HepG2 (cell line): ENCODE results near the gene SNRPB2. TPM values are rescaled to one million over a fixed set of nuclear protein-coding genes. Genes with fewer than 3 reads are reported as not detected.

Experiments used
- ATAC-seq: fragments of 200-7000 bp; cut with Tn5 transposase; 3 replicates; pipeline ENCODE4 v1.9.1; 2020; ENCODE audit warnings: mild to moderate bottlenecking, moderate library complexity
- BruUV-seq: library from RNA; stranded (reverse); fragments of 400-500 nt; replicated peaks from 2 replicates; lab custom pipeline; 2021; lab: Mats Ljungman, UMichigan
- CTCF ChIA-PET: fragments of 300-600 bp; formaldehyde crosslinking; extraction: SDS; loops from one replicate; lab custom pipeline; 2021; ENCODE audit warnings: low total read pairs, inconsistent platforms, low intra/inter-chr PET ratio; lab: Yijun Ruan, JAX
- POLR2A ChIA-PET: fragments of 350-600 bp; sonication (Branson Sonifier 250); formaldehyde crosslinking; loops from one replicate; lab custom pipeline; 2020; ENCODE audit warnings: antibody characterized with exemption, inconsistent platforms; lab: Yijun Ruan, JAX
- DNase-seq: peaks from one replicate; pipeline ENCODE4 v3.0.0-alpha.2; 2015; ENCODE audit warnings: low spot score
- FAIRE-seq: peaks from 3 replicates; lab custom pipeline; 2011; peaks lifted over from hg19 to GRCh38; lab: Jason Lieb, UNC
- H2AFZ ChIP-seq: one replicate; pipeline ENCODE4 v1.6.1; 2011; ENCODE audit warnings: low read length, inconsistent platforms
- H3K27ac ChIP-seq: fragments of 300-600 bp; 3 replicates; pipeline ENCODE4 v1.8.0; 2011; ENCODE audit warnings: mixed run types, mild to moderate bottlenecking, mixed read lengths, low read length, inconsistent platforms; ENCODE audit not compliant: insufficient read depth; ENCODE audit errors: extremely low read length
- H3K27me3 ChIP-seq, 2 experiments: fragments of 200-600 bp in 1 of 2; 2 replicates in 1 of 2; 3 replicates in 1 of 2; pipeline versions ENCODE4 v1.6.0 to v1.8.0; 2011; ENCODE audit warnings: low read length in 2 of 2, mild to moderate bottlenecking in 2 of 2, moderate library complexity in 2 of 2, inconsistent platforms in 1 of 2; ENCODE audit not compliant: insufficient read depth in 2 of 2, control insufficient read depth in 1 of 2
- H3K36me3 ChIP-seq, 2 experiments: fragments of 200-600 bp in 1 of 2; replicated peaks in 1 of 2; 2 replicates in 1 of 2; 3 replicates in 1 of 2; pipeline versions ENCODE4 v1.5.1 to v1.8.0; 2011; ENCODE audit warnings: low read length in 2 of 2, inconsistent platforms in 1 of 2; ENCODE audit not compliant: insufficient read depth in 2 of 2, control insufficient read depth in 1 of 2
- H3K4me1 ChIP-seq: 2 replicates; pipeline ENCODE4 v1.5.1; 2012; ENCODE audit warnings: low read length, inconsistent platforms; ENCODE audit not compliant: insufficient read depth
- H3K4me2 ChIP-seq: 2 replicates; pipeline ENCODE4 v1.6.0; 2011; ENCODE audit warnings: low read depth, low read length, inconsistent platforms
- H3K4me3 ChIP-seq, 3 experiments: fragments of 200-600 bp in 1 of 3; sonication (generic), shearing (Covaris generic) in 1 of 3; replicated peaks in 1 of 3; 2 replicates each; pipeline ENCODE4 v1.5.1; 2011 to 2016; ENCODE audit warnings: low read length in 3 of 3, inconsistent platforms in 2 of 3, low read depth in 2 of 3, mild to moderate bottlenecking in 2 of 3, control low read depth in 1 of 3, mixed read lengths in 1 of 3; ENCODE audit not compliant: insufficient read depth in 1 of 3
- H3K79me2 ChIP-seq: one replicate; pipeline ENCODE4 v1.6.1; 2011; ENCODE audit warnings: low read length, inconsistent platforms; ENCODE audit not compliant: insufficient read depth
- H3K9ac ChIP-seq: 2 replicates; pipeline ENCODE4 v1.6.0; 2011; ENCODE audit warnings: mild to moderate bottlenecking, low read depth, low read length, inconsistent platforms; ENCODE audit not compliant: insufficient read depth
- H3K9me3 ChIP-seq: 2 replicates; pipeline ENCODE4 v1.5.1; 2012; ENCODE audit warnings: mild to moderate bottlenecking, low read length
- H4K20me1 ChIP-seq: 2 replicates; pipeline ENCODE4 v1.6.0; 2011; ENCODE audit warnings: inconsistent platforms, mild to moderate bottlenecking, low read length, moderate library complexity; ENCODE audit not compliant: insufficient read depth
- AGO1 ChIP-seq: fragments of 200-400 bp; formaldehyde crosslinking; IDR thresholded peaks from 2 replicates; pipeline ENCODE4 v1.6.1; 2017; ENCODE audit warnings: mild to moderate bottlenecking, low read depth, low read length, moderate library complexity; ENCODE audit not compliant: poor library complexity, severe bottlenecking
- ETV5 ChIP-seq: IDR thresholded peaks from 2 replicates; pipeline ENCODE4 v1.6.1; 2018; ENCODE audit warnings: missing biosample characterization, missing genetic modification reagents, inconsistent platforms, borderline replicate concordance
- REXO4 ChIP-seq: sonication (generic); formaldehyde crosslinking; IDR thresholded peaks from 2 replicates; pipeline ENCODE4 v1.8.0; 2022; ENCODE audit warnings: missing genetic modification reagents, mild to moderate bottlenecking, borderline replicate concordance
- ZEB1 ChIP-seq: IDR thresholded peaks from 2 replicates; pipeline ENCODE4 v1.6.1; 2012; ENCODE audit warnings: mild to moderate bottlenecking, low read depth, inconsistent platforms; ENCODE audit not compliant: insufficient replicate concordance
- ZFP82 ChIP-seq: sonication (generic); formaldehyde crosslinking; IDR thresholded peaks from 2 replicates; pipeline ENCODE4 v1.5.1; 2020; ENCODE audit warnings: mild to moderate bottlenecking, missing genetic modification reagents, borderline replicate concordance
- ZNF749 ChIP-seq: sonication (generic); formaldehyde crosslinking; IDR thresholded peaks from 2 replicates; pipeline ENCODE4 v1.8.0; 2022; ENCODE audit warnings: mild to moderate bottlenecking, missing genetic modification reagents, moderate library complexity, borderline replicate concordance
- WGBS: methylation state at CpG from one replicate; pipeline ENCODE4 v1.1.6; 2017; ENCODE audit warnings: low lambda C conversion rate; 5-methylcytosine and 5-hydroxymethylcytosine counted together
- in situ Hi-C: cut with HindIII; loops from 2 replicates; pipeline ENCODE4 v1.10.0; 2017; ENCODE audit warnings: low pct_unique_long_range_greater_than_20kb; ENCODE audit not compliant: extremely low pct_ligation_motif_present
- intact Hi-C: fragments of 100-400 bp; cut with micrococcal nuclease; formaldehyde crosslinking; loops from one replicate; pipeline ENCODE4 v1.10.0; 2022; ENCODE audit not compliant: unreplicated experiment
- polyA plus RNA-seq, 8 experiments: library from polyadenylated mRNA; depleted of rRNA in 3 of 8; stranded (reverse) in 7 of 8; unstranded in 1 of 8; fragments of >200 nt; fragmentation: Illumina TruSeq in 4 of 8; extraction: Trizol in 4 of 8; gene quantifications; 2 replicates each; pipeline versions ENCODE4 v1.2.1 to v1.2.3, GENCODE V29; 2011 to 2016; ENCODE audit warnings: low read depth in 4 of 8, missing spikeins in 1 of 8, mixed read lengths in 1 of 8; ENCODE audit not compliant: insufficient read depth in 1 of 8
- total RNA-seq, 5 experiments: library from RNA; depleted of rRNA; stranded (reverse); fragments of >200 nt; fragmentation: Illumina TruSeq; extraction: Trizol; gene quantifications; 2 replicates each; pipeline ENCODE4 v1.2.3, GENCODE V29; 2016; ENCODE audit warnings: low read depth in 1 of 5
- TF ChIP-seq, protein P1 (sequence below): sonication (generic); formaldehyde crosslinking; IDR thresholded peaks from 2 replicates; pipeline ENCODE4 v1.8.0; 2022; ENCODE audit warnings: missing genetic modification reagents, mild to moderate bottlenecking, moderate library complexity, borderline replicate concordance

SNRPB2 gene
- total and polyA plus RNA-seq, 2 of the 13 experiments (the other 11 are each of a cell fraction or from before 2014, with no cell fraction given) = 107 to 204 TPM

DNA sequence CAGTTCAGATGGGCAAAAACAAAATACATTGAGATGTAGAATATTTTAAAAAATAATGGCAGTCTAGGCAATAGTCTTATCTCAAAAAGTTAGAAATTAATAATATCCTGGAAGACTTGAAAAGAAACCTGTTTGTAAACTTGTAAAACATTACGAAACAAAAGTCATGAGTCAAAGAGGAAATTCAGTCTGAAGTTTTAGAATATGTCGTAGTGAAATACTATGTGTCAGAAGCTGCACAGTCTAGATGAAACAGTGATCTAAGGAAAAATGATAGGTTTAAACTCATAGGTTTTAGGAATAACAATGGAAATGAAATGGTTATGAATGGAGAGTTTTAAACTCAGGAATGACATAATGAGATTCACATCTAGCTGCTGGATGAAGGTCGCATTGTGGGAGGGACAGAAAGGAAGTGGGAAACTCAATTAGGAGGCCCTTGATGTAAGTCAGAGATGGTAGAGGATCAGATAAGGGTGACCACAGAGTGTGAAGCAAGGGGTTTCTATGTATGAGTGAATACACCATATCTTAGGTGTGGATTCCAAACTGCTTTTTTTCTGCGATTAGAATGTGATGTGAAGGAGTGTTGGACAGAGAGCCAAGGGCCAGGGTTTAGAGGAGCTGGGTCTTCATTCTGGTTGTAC, 2.8 kb downstream of the SNRPB2 start:
- Histone ChIP-seq H3K4me3 (no peak overlapping the region), H3K4me1 (peaks cover 29% of the 10 kb centered on the region), H3K9ac (no peak overlapping the region), H3K27me3 (peaks cover 0 to 4% of the 10 kb centered on the region in 2 experiments; a peak in 3 of 5 replicates), H3K36me3 (peaks cover 26 to 57% of the 10 kb centered on the region in 2 experiments), H3K27ac (no peak overlapping the region), H3K79me2 (peaks cover 49% of the 10 kb centered on the region), H2AFZ (no peak overlapping the region), H3K4me2 (no peak overlapping the region), H3K9me3 (peaks cover 12% of the 10 kb centered on the region), H4K20me1 (no peaks in the 10 kb centered on the region)
- DNase-seq = no peak
- no peak for ATAC-seq
- intact Hi-C loops (loop anchor here (10.0 kb wide), 1 partner anchor 1748 kb away; no protein-coding TSS in a partner anchor), in situ Hi-C loops (no loop called here)
- TF ChIP-seq ZEB1 (no peak), AGO1 (no peak), ETV5 (CRISPR knock-in tag) (no peak), REXO4 (CRISPR knock-in tag) (no peak), ZNF749 (CRISPR knock-in tag) (no peak), ZFP82 (CRISPR knock-in tag) (no peak)
- TF ChIP-seq, protein P1, sequence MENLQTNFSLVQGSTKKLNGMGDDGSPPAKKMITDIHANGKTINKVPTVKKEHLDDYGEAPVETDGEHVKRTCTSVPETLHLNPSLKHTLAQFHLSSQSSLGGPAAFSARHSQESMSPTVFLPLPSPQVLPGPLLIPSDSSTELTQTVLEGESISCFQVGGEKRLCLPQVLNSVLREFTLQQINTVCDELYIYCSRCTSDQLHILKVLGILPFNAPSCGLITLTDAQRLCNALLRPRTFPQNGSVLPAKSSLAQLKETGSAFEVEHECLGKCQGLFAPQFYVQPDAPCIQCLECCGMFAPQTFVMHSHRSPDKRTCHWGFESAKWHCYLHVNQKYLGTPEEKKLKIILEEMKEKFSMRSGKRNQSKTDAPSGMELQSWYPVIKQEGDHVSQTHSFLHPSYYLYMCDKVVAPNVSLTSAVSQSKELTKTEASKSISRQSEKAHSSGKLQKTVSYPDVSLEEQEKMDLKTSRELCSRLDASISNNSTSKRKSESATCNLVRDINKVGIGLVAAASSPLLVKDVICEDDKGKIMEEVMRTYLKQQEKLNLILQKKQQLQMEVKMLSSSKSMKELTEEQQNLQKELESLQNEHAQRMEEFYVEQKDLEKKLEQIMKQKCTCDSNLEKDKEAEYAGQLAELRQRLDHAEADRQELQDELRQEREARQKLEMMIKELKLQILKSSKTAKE = no peak
- WGBS = 96% methylated on average over 4 of the region's 4 CpGs
- BruUV-seq = no TSS peak
- ChIA-PET CTCF (no interaction called here), POLR2A (no interaction called here)
- no peak for FAIRE-seq
